ENCODE measurements around the gene CA5A.

The CA5A gene

DNA sequence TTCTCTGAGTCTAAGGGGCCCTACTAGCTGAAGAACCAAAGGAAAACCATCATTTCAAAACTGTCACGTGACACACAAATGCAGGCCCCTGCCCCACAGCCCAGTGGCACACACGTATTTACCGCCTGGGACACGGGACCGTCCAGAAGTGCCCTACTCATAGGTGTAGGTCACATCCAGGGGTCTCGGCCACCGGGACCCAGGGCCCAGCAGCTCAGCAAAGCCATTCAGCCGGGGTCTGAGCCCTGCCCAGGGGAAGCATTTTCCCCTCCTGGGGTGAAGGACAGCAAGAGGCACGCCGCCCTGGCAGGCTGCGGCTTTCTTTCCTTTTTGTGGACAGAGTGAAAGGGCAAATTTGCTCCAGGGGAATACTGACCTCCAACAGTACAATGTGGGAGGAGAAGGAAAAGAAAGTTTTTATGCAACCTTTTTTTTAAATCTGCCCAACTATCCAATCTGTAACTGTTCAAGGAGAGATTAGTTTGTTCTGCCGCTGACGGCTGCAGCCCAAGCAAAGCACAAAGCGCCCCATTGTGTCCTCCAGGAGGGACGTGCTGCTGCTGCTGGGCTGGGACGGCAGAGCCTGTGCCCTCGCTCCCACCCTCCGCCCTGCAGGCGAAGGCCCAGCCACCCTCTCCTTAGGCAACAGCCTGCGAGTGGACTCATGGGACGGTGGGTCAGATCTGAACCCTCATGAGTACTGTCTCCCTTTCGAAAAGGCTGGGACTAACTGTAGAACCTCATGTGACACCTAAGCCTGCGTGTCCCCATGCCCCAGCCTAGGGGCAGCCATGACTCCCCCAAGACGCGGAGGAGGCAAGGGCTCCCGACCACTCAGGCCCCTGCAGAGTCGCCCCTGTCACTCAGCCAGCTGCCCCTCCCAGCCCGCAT, 88.3 kb downstream of the CA5A start:
- no peak for DNase-seq

DNA sequence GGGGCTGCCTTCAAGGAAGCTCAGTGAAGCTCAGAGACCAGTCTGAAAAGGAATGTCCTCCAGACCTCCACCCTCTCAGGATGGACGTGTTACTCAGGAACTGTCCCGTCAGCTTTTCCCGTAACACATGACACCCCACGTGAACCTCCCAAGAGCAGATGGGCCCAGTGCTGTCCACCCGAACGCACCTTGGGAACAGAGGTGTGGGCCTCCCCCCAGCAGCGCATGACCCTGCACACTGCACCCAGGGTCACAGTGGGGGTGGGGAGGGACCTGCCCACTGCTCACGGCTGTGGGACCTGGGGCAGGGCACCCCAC, 88.9 kb downstream of the CA5A start:
- no peak for DNase-seq

DNA sequence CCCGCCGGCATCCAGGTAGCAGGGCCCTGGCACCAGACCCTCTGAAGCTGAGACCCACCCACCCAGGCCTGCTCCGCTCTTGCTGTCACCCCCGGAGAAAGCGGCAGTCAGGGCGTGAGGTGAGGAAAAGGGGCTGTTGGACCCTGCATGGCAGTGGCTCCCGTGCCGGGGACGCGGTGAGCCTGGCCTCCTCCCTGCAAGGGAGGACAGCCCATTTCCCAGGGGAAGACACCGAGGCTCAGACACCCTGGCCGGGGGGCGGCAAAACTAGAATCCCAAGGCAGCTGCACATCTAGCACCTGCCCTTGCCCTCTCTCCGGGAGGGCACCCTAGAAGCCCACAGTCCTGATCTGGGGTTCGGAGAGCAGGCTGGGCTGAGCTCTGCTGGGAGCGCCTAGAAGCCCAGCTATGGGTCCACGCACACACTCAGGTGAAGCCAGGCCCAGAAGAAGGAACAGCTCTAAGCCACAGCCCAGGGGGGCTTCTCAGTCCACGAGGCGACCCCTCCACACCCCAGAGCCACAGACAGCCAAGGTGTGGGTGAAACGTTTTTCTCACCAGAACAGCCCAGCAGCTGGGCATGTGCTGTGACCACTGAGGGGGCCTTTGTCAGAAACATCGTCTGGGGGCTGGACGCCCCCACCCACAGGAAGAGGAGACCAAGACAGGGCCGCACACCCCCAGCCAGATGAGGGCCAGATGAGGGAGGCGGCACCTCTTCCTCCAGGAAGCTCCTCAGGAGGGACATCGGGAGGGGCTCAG, 89.4 kb downstream of the CA5A start:
- no peak for DNase-seq

DNA sequence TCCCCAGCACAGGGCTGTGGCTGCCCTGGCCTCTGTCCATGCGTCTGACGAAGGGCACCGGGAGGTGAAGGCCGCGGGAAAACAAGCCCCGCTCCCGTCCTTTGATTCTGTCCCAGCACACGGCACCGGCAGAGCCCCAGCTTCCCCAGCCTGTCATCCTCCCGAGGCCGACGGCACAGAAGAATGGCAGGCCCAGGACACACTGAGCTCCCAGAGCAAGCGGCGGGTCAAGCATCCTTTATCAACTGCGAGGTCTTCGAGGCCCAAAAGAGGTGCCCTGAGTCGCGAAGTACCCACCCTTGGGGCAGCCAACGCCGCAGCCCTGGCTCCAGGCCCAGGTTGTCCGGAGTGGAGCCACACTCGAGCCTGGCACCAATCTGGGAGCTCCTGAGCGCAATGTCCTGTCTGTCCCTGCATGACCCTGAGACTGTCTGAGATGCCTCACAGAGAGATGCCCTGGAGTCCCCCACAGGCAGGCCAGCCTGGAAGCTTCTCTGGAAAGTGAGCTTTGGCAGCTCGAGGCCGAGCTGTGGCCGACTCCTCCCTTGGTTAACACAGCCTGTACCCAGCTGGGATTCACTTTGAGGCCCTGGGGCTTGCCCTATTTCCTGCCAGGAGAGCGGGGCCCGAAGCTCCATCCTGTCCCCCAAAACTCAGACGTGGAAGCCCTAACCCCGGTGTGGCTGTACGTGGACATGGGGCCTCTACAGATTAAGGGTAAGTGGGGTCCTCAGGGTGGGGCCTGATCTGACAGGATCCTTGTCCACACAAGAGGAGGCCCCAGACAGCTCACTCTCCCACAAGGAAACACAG, 90.3 kb downstream of the CA5A start:
- no peak for DNase-seq

DNA sequence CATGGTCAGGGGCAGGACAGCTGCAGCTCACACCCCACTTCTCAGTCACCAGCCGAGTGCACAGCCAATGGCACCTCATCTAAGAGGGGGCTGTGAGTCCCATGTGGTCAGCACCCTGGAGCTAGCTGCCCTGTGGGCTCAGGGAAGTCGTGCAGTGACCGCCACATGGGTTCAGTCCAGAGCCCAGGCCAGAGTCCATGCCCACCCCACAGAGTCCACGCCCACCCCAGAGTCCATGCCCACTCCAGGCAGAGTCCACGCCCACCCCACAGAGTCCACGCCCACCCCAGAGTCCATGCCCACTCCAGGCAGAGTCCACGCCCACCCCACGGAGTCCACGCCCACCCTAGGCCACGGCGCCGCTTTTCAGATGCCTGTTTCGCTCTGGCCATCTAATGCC, 91.1 kb downstream of the CA5A start:
- no peak for DNase-seq

DNA sequence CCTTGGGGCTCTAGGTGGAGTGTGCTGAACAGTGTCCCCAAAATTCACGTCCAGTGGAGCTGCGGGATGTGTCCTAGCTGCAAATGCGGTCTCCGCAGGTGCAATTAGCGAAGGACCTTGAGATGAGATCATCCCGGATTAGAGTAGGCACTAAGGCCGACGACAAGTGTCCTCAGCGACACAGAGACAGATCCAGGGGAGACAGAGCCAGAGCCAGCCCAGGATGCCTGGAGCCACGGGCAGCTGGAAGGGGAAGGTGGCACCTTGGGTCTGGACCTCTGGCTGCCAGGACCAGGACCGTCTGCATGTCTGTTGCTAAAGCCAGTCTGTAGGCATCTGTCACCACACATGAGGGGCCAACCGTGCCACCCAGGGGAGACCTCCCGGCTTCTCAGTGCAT, 91.5 kb downstream of the CA5A start:
- no peak for DNase-seq

DNA sequence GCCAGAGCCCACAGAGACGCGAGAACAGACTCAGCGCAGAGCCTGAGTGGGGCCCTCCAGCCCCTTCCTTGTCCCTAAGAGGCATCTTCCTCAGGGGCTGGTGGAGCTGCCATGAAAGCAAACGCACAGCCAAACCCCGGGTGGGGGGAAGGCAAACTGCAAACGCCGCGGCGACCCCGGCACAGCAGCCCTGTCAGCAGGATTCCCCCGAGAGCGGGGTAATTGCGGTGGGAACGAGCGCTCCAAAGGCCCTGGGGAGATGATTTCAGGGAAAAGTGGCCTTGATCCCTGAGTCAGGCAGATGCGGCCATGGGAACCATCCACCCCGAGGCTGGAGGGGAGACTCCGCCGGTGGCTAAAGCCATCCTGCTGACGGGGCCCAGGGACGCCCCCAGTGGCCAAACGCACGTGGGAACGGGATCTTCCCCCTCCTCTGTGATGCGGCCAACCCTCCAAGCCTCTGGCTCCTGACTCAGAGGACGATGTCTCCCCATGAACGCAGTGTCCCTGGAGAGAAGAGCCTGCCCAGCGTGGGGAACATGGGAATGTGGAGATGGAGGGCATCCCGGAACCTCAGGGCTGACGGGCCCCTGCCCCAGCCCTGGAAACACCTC, 92.1 kb downstream of the CA5A start:
- DNase-seq: no peak

DNA sequence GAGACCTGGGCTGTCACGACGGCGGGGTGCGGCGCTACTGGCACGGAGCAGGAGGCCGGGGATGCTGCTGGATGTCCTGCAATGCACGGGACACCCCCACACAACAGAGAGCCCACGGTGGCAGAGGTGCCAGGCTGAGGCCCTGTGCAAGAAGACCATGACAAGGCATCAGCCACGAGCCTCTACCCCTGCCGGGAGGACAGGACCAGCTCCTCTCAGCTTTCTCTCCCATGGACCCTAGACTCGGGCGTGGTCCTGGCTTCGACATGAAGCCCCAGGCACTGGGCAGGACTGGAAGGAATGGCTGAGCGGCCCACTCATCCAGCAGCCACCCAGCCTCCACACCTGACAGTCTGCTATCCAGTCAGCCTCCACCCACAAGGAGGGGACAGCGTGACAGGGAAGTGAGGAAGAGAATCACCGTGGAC, 92.6 kb downstream of the CA5A start:
- no peak for DNase-seq

DNA sequence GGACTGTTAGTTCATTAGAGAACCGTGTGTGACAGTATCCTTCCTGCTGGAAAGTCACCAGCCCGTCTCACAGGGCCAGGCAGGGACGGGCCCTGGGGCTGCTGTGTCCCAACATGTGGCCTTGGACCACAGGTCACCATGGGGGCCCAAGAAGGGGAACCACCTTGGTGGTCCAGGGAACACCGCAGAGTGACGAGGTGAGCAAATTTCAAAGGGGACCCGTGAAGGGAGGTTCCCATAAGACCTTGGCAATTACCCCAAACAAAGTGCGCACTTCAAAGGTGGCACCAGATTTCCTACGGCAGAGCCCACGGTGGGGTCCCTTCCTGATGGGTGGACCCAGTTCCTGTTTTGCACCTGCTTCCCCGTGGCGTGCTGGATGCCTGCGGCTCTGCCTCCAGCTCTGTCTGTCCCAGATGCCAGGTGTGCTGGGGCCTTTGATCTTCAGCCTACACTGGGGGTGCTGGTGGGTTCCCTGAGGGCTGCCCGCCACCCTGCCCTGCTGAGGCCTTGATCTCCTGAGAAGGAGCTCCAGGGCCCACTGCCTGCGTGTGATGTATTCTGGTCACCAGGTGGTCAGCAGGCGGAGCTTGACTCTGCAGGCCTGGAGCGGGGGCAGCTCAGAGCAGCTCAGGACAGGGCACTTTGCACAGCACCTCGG, 94.0 kb downstream of the CA5A start:
- no peak for DNase-seq

DNA sequence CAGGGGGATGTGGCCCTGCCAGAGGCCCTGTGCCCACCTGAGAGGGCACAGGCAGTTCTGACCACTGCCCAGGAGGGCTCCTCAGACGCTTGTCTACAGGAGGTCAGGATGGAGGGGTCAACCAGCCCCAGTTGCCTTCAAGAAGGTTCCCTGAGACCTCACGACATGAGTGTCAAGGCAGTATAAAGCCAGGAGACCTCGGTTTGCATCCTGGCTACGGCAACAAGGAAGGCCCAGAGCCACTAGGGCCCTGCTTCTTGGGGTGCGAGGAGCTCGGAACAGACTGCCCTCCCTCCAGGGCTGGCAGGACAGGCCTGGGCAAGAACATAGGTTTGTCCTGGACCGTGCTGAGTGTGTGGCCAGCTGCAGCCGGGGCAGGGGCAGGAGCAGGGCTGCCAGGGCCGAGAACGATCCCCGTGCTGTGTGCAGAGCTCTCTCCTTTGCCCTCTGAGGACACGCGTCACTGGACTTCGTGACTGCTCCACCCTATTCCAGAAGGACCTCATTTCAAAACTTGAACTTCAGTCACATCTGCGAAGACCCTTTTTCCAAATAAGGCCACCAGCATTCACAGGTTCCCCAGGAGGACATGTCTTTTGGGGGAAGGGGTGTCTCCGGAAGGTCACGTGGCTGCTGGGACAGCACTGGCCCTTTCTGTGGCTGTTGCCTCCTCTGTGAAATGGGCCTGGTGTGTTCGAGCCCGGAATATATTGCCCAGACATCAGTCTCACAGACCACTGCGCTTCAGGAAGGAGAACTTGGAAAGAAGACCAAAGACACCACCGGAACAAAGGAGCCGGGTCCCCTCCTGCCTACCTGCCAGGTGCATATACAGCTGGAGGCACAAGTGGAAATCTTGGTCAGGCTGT, 94.8 kb downstream of the CA5A start:
- DNase-seq: no peak

DNA sequence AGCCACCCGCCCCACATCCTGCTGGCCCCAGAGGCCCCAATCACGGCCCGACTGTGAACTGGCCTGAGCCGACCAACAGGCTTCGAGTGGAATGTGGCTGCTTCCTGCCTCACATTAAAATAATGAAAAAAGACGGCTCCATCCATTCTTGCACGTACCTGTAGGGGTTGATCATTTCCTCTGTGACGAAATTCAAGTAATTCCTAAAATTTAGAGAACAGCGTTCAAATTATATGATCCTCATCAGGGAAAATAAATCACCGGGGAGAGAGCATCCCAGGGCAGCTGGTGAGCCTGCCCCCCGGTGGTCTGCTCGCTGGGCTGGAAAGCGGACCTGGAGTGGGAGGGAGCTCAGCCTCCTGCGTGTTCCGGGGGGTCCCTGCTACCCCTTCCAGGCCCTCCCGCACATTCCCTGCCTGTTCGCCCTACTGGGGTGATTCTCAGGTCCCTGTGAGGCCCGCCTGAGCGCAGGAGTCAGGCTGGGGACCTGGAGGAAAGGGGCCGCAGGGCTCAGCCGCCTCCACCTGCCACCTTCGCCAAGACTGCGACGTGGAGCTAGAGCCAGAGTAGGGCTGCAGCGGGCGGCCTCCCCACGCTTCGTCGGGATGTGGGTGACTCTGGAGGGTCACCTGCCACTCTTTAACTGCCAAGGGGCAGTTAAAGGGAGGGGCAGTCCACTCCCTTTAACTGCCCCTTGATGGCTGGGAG, 95.9 kb downstream of the CA5A start:
- DNase-seq: no peak

DNA sequence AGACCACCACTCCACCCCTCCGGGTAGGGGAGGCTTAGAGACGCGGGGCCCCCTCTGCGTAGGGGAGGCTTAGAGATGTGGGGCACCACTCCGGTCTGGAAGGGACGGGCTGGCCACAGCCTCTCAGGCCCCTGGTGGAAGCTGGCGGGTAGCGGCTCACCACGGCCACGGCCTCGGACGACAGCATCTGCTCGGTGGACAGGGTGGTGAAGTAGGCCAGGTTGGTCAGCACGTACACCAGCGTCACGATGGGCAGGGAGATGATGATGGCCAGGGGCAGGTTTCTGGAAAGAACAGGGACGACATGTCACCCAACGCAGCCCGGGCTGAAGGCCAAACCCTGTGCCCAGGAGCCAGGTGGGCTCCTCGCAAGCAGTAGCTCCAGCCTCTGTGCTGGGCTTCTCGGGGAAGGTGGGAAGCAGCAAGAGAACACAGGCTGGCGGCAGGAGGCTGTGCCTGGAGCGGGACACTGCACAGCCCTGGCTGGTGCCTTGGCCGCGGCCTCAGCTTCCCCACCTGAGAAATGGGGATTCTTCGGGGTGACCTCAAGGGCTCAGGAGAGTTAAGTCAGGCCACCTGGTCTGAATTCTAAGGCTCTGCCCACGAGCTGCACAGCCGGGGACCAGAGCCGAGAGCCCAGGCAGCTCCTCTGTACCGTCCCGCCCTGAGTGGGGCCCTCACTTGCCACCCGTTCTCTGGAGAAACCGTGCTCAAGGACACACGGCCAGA, 96.6 kb downstream of the CA5A start:
- no peak for DNase-seq

DNA sequence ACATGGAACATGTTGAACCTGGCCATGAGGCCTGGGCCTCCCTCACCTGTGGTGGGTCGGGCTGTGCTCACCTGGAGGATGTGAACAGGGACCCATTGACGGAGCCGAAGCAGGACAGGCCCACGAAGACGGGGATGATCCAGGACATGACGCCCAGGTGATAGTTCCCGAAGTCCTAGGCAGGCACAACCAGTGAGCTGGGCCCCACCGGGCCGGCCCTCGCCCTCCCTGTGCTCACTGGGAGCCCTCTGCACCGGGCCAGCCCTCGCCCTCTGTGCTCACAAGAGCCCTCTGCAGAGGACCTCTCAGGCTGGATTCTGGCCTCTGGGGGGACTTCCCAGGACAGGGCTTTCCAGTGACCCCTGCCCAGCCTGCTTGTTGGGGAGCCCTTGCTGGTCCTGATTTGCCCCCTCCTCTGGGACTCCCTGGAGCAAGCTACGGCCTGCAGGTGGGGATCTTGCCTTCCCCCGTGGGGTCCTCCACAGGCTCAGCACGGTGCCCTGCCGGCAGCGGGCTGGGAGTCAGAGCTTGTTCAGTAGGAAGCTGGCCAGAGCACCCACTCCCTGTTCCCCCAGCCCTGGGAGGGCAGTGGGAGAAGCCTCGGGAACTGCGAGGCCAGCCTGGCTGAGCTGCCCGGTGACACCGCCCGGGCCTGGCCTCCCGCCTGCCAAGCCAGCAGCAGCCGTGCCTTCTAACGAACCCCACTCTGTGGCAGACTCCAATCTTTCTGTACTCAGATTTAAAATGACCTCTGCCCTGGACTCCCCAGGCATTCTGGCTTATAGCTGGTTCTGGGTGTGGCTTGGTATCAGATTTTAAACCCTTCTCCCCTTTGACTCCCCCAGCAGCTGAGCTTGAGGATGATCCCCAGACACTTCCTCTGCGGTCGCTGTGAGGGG, 97.4 kb downstream of the CA5A start:
- no peak for DNase-seq

Measured in NCI-H1105 treated with DMSO at 0.1 percent for 48 hours (cell line).